ENCODE measurements around the gene TBC1D22A.

TBC1D22A gene

GRCh38 chr22:47021371-47022074, 259.1 kb downstream of the TBC1D22A start:
- DNase-seq = no peak

DNA sequence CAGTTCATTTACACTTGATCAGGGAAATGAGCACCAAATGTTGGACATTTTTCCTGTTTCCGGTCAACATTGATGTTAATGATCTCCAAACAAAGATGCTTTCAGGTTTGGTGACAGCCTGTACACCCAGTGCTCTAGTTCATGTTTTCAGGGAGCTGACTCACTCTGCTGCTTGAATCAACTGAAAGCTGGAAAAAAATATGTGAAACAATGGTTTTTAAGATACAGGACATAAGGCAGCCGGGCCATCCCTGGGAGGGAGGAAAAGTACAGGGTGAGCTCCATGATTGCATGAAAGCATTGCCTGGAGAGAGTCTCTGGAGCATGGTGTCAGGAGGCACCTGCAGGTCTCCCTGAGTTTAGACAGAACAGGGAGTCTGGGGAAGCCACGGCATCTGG, 259.6 kb downstream of the TBC1D22A start:
- no peak for DNase-seq

- no peak for DNase-seq
These were observed 260.0 kb downstream of the TBC1D22A start for GRCh38 chr22:47022475-47022874.

- DNase-seq = no peak
These were observed 261.4 kb downstream of the TBC1D22A start for GRCh38 chr22:47023871-47024270.

DNA sequence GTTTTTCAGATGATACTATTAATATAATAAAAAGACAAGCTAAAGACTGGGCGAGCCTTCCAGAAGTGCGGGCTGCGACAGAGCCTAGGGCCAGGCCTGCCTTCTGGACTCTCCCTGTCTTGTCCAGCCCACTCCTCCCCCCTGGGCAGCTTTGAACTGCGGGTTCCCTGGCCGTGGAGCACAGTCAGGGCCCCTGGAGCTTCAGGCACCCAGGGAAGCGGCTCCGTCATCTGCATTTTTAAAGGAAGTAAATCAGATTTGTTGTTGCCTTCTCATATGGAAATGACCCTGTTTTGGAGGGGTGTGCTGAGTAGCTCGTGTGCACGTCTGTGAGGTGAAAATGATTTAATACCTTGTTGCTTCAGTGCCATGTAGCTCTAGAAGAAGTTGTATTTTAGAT, 265.3 kb downstream of the TBC1D22A start:
- no peak for DNase-seq

- no peak for DNase-seq
These were observed 267.0 kb downstream of the TBC1D22A start for GRCh38 chr22:47029244-47030074.

DNA sequence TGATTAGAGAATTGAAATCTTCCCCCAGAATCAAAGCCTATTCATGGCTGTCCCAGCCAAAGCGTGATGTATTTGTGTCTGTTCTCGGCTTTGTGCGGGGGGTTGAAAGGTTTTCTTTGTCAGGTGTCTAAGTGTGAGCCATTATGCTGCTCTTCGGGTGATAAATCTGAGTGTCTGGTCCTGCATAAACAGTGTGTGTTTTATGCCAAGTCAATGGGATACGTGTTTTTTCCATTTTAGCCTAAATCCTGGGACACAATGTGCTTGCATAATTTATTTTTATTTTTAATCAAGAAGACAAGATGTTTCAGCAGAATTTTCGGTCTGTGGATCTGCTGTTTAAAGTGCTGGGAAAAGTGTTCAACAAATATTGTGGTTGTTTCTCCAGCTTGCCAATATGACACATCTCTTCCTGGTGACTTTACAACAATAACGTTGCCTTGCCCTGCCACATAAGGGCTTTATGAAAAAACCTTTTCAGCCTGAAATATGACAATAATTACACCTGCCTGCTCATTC, 267.8 kb downstream of the TBC1D22A start:
- no peak for DNase-seq

DNA sequence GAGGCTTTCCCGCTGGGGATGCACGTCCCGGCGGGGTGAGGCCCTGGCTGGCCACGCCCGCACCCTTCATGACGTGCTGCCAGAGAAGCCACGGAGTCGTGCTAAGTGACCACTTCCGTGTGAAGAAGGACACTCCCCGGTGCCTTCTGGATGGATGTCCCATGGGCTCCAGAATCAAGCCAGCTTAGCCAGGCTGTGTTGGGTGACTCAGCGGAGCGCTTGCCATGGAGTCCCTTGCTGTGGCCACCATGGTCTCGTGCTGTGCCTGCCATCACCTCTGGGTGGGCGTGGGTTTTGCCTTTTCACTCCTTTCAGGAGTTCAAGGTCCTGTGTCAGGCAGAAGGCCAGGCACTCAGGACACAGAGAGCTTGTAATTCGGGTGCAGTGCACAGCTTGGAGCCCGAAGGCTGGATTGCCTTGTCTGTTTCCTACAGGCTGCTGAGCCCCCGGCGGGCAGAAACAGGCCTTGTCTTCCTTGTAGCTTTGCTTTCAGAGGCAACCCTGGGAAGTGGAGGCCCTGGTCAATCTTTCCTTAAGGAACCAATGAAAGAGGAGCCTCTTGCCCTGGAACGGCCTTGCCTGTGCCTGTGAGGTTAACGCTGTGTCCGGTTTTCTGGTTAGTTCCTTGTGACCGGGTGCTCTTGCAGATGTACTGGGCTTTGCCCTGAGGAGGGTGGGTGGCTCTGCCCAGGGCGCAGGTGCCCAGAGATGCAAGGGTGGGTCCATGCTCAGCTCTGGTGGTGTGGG, 268.6 kb downstream of the TBC1D22A start:
- no peak for DNase-seq

- DNase-seq = no peak
These were observed 269.1 kb downstream of the TBC1D22A start for GRCh38 chr22:47031628-47031915.

DNA sequence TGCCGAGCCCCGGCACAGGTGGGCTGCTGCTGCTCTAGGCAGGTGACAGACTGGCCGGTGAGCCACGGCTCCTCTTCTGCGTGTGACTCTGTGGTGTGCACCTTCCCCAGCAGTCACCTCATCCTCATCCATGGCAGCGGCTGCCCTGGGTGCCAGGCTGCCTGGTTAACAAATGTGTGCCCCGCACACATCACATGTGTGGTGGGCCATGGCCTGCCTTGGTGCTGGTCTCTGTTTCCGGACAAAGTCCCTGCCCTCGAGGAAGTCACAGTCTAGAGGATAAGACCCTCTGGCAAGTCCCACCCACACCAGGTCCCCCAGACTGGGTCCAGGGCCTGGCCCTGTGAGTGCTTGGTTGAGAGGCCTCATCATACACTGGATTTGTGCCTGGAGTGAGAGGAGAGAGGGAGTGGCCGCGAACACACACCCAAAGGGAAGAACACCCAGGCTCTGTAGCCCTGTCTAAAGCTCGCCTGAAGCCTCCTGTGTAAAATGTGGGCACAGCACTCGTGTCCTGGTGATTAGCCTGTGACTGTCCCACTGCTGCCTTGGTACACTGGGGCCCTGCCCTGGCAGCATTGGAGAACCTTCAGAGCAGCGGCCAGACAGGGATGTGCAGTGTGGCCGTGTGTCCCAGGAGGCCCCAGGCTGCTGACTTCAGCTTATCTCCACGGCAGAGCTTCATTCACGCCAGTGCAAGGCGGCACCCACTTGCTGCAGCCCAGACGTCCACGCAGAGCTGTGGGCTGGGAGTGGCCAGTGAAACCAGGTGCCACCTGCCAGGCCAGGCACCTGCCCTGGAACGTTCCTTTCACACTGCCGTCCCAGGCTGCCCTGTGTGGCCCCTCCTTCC, 269.9 kb downstream of the TBC1D22A start:
- DNase-seq = no peak

DNA sequence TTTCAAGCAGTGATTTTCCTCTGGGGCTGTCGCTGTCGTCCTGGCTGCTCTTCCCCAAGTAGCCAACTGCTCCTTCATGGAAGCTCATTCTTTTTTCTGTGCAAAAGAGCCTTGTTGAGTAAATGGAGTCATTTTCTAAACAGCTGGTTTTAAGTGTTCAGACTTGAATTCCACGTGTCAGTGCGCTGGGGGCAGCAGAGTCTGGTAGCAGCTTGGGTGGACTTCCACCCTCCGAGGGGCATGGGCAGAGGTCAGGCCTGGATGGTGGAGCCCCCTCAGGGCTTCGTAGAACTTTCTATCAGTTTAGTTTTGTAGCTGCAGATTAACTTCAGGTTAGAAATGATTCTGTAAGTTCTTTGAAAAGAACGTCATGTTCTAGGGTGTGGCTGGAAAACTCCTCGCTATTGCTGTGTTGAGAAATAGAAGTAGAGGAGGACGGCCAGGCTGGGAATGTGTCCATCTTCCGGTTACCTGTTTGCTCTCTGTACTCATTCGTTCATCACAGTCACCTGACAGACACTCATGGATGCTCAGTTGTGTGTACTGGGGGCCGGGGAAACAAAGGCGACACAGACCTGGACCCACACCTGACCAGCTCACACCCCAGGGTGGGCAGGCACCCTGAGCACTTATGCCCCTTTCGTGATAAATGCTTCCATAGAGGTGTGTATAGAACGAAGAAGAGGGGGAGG, 270.7 kb downstream of the TBC1D22A start:
- DNase-seq = no peak

DNA sequence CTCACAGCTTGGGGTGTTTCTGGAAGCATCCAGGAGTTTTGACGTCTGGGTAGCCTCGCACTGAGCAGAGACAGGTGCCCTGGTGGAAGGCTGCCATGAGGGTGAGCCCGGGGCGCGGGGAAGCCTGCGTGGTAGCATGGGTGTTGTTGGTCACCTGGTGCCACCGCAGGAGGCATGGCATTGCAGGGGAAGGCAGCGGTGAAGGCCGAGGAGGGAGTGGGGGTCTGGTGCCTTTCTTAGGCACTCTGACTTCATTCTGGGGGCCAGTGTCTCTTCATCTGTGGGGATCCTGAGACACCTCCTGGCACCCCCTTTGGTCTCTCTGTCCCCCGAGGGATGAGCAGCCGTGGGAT, 271.2 kb downstream of the TBC1D22A start:
- DNase-seq = no peak

GRCh38 chr22:47034076-47034808, 271.8 kb downstream of the TBC1D22A start:
- no peak for DNase-seq

- no peak for DNase-seq
These were observed 272.5 kb downstream of the TBC1D22A start for GRCh38 chr22:47034905-47035419.

GRCh38 chr22:47035425-47035881, 273.0 kb downstream of the TBC1D22A start:
- DNase-seq = no peak

- no peak for DNase-seq
These were observed 273.9 kb downstream of the TBC1D22A start for GRCh38 chr22:47036352-47036751.

DNA sequence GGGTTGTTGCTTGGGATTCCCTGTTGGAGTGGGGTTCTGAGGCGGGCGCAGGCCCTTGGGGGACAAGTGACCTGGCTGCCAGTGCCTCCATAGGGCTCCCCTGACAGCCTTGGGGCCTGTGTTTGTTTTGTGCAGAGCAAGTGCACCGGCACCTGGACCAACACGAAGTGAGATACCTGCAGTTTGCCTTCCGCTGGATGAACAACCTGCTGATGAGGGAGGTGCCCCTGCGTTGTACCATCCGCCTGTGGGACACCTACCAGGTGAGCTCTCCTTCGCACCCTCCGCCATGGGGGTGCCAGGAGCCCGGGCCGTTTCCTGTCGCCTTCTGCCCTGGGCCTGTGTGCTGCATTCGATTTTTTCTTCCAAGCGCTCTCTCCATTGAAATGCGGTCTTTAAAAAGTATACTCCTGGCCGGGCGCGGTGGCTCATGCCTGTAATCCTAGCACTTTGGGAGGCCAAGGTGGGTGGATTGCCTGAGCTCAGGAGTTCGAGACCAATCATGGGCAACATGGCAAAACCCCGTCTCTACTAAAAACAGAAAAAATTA, 274.6 kb downstream of the TBC1D22A start:
- DNase-seq = no peak

DNA sequence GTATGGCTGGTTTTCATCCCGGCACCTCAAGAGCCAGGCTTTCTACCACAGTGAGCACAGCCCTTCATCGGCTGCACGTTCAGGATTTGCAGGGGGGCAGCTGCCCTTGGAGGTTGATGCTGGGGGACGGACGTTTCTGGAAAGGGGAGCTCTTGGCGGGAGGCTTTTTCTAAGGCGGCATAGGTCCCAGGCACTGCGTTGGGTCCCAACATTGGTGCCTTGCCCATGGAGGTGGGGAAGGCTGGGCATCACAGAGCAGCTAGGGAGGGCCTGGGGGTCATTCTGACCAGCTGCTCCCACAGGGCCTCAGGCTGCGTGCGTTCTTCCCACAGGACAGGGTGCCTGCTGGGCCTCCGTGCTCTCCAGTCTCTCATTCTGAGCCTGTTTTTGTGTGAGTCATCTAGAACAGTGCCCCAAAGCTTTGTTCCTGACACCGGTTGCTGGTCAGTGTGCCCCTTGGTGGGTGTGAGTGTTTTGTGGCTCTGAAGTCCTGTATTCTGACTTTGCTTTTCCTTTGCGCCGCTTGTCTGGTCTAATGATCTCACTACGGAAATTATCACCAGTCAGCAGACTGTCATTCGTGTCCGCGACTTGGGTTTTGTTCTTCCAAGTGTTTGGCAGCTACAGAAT, 275.9 kb downstream of the TBC1D22A start:
- no peak for DNase-seq

DNA sequence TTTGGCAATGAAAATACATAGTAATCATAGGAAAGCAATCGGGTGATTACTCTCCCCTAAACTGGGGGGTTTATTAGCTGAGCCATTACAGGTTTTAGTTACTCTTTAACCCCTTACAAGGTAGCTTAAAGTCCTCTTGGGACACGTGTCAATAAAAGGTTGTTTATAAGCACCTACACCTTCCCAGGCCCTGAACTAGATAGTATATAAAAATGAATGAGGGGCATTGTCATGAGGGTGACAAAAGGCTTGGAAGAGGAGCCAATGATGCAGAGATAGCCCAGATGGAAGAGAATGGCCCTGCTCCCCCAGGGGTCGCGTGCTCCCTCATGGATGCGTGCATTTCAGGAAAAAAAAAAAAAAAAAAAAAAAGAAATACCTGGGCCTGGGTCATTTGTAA, 276.9 kb downstream of the TBC1D22A start:
- DNase-seq = no peak

Data from NCI-H226 (cell line).